Neural cell (in vitro differentiated cells): ENCODE measurements around the gene TMC3. TPM values are rescaled to one million over a fixed set of nuclear protein-coding genes. Genes with fewer than 3 reads are reported as not detected.

Experiments
- H2AFZ ChIP-seq: fragments of 200-600, 300-800 bp; sonication (generic), shearing (Covaris generic); 2 replicates; pipeline ENCODE4 v1.6.0; 2014; ENCODE audit warnings: low read depth, mild to moderate bottlenecking, antibody characterized with exemption, low read length, moderate library complexity
- H3F3A ChIP-seq: fragments of 200-600 bp; shearing (Covaris generic); 2 replicates; pipeline ENCODE4 v1.6.1; 2016; ENCODE audit warnings: mild to moderate bottlenecking, moderate library complexity, mixed read lengths, antibody characterized with exemption, low read length; ENCODE audit not compliant: insufficient read depth, poor library complexity, severe bottlenecking
- H3K27ac ChIP-seq: fragments of 200-600, 300-800 bp; sonication (generic), shearing (Covaris generic); 2 replicates; pipeline ENCODE4 v1.5.1; 2014; ENCODE audit warnings: mild to moderate bottlenecking, low read length, moderate library complexity
- H3K27me3 ChIP-seq: fragments of 300-800, 200-600 bp; sonication (generic), shearing (Covaris generic); 2 replicates; pipeline ENCODE4 v1.6.0; 2014; ENCODE audit warnings: mild to moderate bottlenecking, low read depth, low read length, moderate library complexity; ENCODE audit not compliant: insufficient read depth
- H3K36me3 ChIP-seq: fragments of 300-800, 200-600 bp; sonication (generic), shearing (Covaris generic); 2 replicates; pipeline ENCODE4 v1.5.1; 2014; ENCODE audit warnings: mild to moderate bottlenecking, antibody characterized with exemption, low read length, moderate library complexity; ENCODE audit not compliant: insufficient read depth
- H3K4me2 ChIP-seq: fragments of 300-800, 200-600 bp; sonication (generic), shearing (Covaris generic); 2 replicates; pipeline ENCODE4 v1.6.0; 2014; ENCODE audit warnings: mild to moderate bottlenecking, low read length
- H3K4me3 ChIP-seq: fragments of 300-800, 200-600 bp; sonication (generic), shearing (Covaris generic); 2 replicates; pipeline ENCODE4 v1.5.1; 2014; ENCODE audit warnings: mild to moderate bottlenecking, low read length, moderate library complexity
- H3K79me2 ChIP-seq: fragments of 200-600 bp; shearing (Covaris generic); replicated peaks from 2 replicates; pipeline ENCODE4 v1.6.0; 2014; ENCODE audit warnings: mild to moderate bottlenecking, low read length, moderate library complexity; ENCODE audit not compliant: insufficient read depth
- H3K9ac ChIP-seq: fragments of 300-800, 200-600 bp; sonication (generic), shearing (Covaris generic); 2 replicates; pipeline ENCODE4 v1.6.1; 2016; ENCODE audit warnings: mild to moderate bottlenecking, low read length, mixed read lengths
- H3K9me2 ChIP-seq: fragments of 200-600 bp; shearing (Covaris generic); 2 replicates; pipeline ENCODE4 v1.6.1; 2016; ENCODE audit warnings: mild to moderate bottlenecking, low read length, mixed read lengths; ENCODE audit not compliant: insufficient read depth
- H3K9me3 ChIP-seq: fragments of 200-600, 300-800 bp; sonication (generic), shearing (Covaris generic); 2 replicates; pipeline ENCODE4 v1.6.1; 2016; ENCODE audit warnings: mild to moderate bottlenecking, mixed run types, low read length, moderate library complexity, mixed read lengths
- H4K20me1 ChIP-seq: fragments of 200-600 bp; shearing (Covaris generic); 2 replicates; pipeline ENCODE4 v1.6.1; 2016; ENCODE audit warnings: mild to moderate bottlenecking, mixed run types; ENCODE audit not compliant: insufficient read depth
- CTCF ChIP-seq: fragments of 450-650 bp; IDR thresholded peaks from 2 replicates; pipeline ENCODE4 v1.5.1; 2014; ENCODE audit warnings: antibody characterized with exemption, mild to moderate bottlenecking, moderate library complexity; ENCODE audit not compliant: poor library complexity, severe bottlenecking
- EP300 ChIP-seq: fragments of 450-650 bp; conservative IDR thresholded peaks from 2 replicates; pipeline ENCODE4 v1.6.1; 2014; ENCODE audit warnings: antibody characterized with exemption, mild to moderate bottlenecking, moderate library complexity; ENCODE audit not compliant: poor library complexity, severe bottlenecking
- EZH2 ChIP-seq: fragments of 200-600, 300-800 bp; shearing (Covaris generic), sonication (generic); IDR thresholded peaks from 2 replicates; pipeline ENCODE4 v1.6.1; 2014; ENCODE audit warnings: antibody characterized with exemption, low read length, borderline replicate concordance, mild to moderate bottlenecking; ENCODE audit not compliant: insufficient read depth, poor library complexity, severe bottlenecking
- MXI1 ChIP-seq: fragments of 450-650 bp; conservative IDR thresholded peaks from 2 replicates; pipeline ENCODE4 v1.6.1; 2014; ENCODE audit warnings: antibody characterized with exemption, mild to moderate bottlenecking; ENCODE audit not compliant: poor library complexity, severe bottlenecking
- POLR2AphosphoS5 ChIP-seq: IDR thresholded peaks from 2 replicates; pipeline ENCODE4 v1.6.1; 2012
- RAD21 ChIP-seq: fragments of 450-650 bp; conservative IDR thresholded peaks from 2 replicates; pipeline ENCODE4 v1.6.1; 2014; ENCODE audit warnings: antibody characterized with exemption, mild to moderate bottlenecking, moderate library complexity
- REST ChIP-seq: IDR thresholded peaks from 2 replicates; pipeline ENCODE4 v1.6.1; 2012; ENCODE audit warnings: borderline replicate concordance
- SMC3 ChIP-seq: fragments of 450-650 bp; conservative IDR thresholded peaks from 2 replicates; pipeline ENCODE4 v1.6.1; 2014; ENCODE audit warnings: antibody characterized with exemption, mild to moderate bottlenecking, moderate library complexity; ENCODE audit not compliant: poor library complexity
- TAF1 ChIP-seq: IDR thresholded peaks from 2 replicates; pipeline ENCODE4 v1.6.1; 2012; ENCODE audit warnings: low read depth
- polyA plus RNA-seq: library from polyadenylated mRNA; depleted of rRNA; stranded (reverse); fragments of >200 nt; gene quantifications from 2 replicates; pipeline ENCODE4 v1.2.3, GENCODE V29; 2014

The TMC3 gene
- polyA plus RNA-seq, 1 donor from 2014 or later, result not detected

- H3K4me2 ChIP-seq, result no peak overlapping the region
- H3K9me2 ChIP-seq, result no peaks in the 10 kb centered on the region
- H3F3A ChIP-seq, result no peaks in the 10 kb centered on the region
- H3K36me3 ChIP-seq, result no peaks in the 10 kb centered on the region
- H3K79me2 ChIP-seq, result no peaks in the 10 kb centered on the region
- TF ChIP-seq EP300 (no peak), MXI1 (no peak), TAF1 (no peak), SMC3 (no peak), POLR2AphosphoS5 (no peak), EZH2 (no peak), CTCF (no peak)
- no peak overlapping the region for H3K27ac ChIP-seq
- H3K4me3 ChIP-seq, result no peak overlapping the region
- H2AFZ ChIP-seq, result no peak overlapping the region
- H3K9ac ChIP-seq, result no peak overlapping the region
- H4K20me1 ChIP-seq, result no peaks in the 10 kb centered on the region
- H3K9me3 ChIP-seq, result no peaks in the 10 kb centered on the region
- no peaks in the 10 kb centered on the region for H3K27me3 ChIP-seq
Measured at GRCh38 chr15:81297147-81297572, 76.9 kb downstream of the TMC3 start.

- H3K9me2 ChIP-seq, result no peaks in the 10 kb centered on the region
- no peaks in the 10 kb centered on the region for H3K9me3 ChIP-seq
- no peaks in the 10 kb centered on the region for H4K20me1 ChIP-seq
- no peaks in the 10 kb centered on the region for H3F3A ChIP-seq
- H3K79me2 ChIP-seq, result no peaks in the 10 kb centered on the region
- no peaks in the 10 kb centered on the region for H3K27me3 ChIP-seq
- TF ChIP-seq TAF1 (no peak), MXI1 (no peak), RAD21 (no peak), CTCF (no peak), EZH2 (no peak), POLR2AphosphoS5 (no peak), SMC3 (no peak), REST (no peak), EP300 (no peak)
- H3K4me2 ChIP-seq, result no peak overlapping the region
- H3K36me3 ChIP-seq, result no peaks in the 10 kb centered on the region
- no peak overlapping the region for H3K9ac ChIP-seq
- H3K27ac ChIP-seq, result no peak overlapping the region
- H3K4me3 ChIP-seq, result no peak overlapping the region
- no peak overlapping the region for H2AFZ ChIP-seq
Measured at GRCh38 chr15:81296673-81297072, 77.3 kb downstream of the TMC3 start.
